Midbrain (tissue), 1 donor: ENCODE data around the gene FRMD3.

Experiments
- DNase-seq: peaks from one replicate; lab custom pipeline; 2025; lab: John Stamatoyannopoulos, UW

The FRMD3 gene

DNA sequence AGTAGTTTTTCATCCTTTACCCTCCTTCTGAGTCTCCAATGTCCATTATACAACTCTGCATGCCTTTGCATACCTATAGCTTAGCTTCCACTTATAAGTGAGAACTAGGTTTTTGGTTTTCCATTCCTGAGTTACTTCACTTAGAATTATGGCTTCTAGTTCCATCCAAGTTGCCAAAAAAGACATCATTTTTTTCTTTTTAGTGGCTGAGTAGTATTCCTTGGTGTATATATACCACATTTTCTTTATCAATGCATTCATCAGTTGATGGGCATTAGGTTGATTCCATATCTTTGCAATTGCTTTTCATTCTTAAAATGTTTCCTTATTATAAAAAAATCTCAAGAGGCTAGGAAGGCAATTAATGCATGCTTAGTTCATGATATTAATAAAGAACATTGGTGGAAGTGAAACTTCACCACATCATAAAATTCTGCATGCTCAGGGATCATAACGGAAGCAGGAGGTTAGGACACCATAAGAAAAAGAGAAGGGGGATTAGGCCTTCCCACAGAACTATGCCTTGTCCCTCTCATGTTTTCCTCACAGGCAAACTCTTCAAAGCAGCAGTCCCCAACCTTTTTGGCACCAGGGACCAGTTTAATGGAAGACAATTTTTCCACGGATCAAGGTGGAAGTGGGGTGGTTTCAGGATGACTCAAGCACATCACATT lies 105.2 kb downstream of the FRMD3 start:
- no peak for DNase-seq

DNA sequence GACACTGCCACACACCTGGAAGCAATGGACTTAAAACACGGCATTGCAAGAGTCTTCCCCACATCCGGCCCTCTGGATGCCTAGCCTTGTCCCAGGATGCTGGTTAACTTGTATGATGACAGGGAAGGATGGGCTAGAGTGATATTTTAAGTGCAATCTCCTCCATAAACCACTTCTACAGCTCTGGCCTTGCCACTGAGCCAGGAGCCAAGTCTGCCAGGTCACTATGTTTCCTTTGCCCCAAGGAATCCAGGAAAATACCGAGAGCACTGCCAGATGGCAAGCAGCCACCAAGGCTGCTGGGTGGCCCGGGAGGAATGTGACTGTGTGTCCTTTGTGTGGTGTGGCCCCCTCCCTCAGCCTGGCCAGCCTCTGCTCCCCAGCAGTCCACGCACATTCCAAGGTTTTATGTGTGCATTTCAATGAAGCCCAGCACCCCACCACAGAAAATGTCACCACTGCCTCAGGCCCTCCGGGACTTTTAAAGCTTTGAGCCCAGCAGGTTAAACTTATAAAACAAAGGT lies 106.0 kb downstream of the FRMD3 start:
- DNase-seq: peak; percentile 73

DNA sequence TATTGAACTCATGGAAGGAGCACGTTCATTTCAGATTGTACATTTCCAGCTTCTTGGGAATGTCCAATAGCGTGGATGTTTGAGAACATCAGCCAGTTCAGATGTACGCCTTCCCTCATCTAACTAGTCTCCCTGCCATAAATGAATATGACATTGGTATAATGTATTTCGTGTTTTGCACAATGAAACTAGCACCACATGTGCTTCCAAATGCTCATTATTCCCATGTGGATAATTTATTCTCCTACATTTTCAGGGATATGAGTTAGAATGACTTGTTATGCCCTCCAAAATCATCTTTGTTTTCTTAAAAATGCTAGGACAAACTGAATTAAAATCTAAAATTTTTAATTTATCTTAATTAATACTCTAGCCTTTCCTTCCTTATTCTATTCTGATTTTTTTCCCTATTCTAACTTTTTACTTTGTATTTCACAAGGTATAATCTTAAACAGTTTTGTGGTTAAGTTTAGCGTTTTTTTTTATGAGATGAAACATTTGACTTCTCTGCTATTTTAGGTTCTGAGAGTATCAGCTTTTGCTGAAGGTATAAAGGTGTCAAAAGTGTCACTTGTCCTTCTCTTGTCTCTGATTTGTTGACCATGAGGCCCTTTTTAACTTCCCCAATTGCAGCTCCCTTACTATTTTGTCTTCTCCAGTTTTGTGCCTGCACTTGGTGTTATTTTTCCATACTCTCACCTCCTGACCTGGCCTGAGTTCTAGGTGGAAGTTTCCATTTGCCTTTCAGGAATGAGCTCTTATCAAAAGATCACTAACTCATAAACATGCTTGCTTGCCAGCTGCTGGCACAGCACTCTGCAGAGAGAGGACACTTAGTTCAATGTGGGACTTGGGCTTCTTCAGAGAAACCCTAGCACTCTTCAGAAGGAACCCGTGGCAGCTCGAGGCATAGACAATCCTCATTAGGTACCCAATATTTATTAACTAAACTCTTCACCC lies 106.8 kb downstream of the FRMD3 start:
- DNase-seq: no peak

DNA sequence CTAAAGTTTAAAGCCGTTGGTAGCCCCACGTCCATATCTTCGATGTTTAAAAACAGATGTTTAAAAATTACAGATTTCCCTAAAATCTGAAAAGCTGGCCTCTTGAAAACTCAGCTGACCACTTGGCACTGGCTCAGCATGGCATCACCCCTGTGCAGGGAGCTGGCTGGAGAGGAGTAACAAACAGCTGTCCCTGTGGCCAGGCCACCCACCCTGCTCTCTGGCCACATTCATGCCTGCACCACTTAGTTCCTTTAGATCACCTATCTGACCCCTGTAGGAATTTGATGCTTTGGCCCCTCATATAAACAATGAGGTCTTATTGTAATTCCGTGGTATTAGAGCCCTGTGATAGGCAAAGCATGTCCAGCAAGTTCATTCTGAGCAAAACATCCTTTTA lies 107.5 kb downstream of the FRMD3 start:
- no peak for DNase-seq

DNA sequence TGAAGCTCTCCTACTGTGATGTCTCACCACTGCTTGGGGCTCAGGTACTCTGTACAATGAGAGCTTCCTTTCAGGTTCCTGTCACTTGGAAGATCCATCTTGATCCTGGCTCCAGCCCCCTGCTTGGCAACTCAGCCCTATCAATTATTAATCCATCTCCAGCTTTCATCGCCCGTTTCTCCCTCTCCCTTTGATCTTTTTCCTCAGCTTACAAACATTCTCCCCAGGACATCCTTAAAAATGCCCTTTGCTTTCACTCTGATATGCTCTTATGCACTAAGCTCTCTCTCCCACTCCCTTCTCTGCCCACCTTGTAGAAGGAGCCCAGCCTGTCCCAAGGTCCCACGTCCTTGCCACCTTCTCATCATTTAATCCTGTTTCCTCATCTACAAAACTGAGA lies 109.0 kb downstream of the FRMD3 start:
- DNase-seq: no peak

DNA sequence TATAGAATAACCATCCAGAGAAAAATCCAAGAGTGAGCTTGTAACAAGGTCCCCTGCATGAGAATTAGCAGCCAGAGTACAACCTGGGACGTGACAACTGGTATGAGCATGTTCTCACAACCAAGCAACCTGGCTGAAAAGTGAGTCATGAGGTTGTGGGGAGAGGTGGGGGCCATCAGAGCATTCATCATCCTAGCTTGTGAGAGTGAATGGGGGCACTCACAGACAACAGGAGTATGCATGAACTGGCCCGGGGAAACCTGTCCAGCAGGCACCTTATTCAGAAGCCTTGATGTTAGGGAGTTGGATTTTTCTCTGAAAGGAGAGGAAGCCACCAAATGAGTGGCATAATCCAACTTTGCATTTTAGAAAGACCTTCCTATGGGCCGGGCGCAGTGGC lies 113.0 kb downstream of the FRMD3 start:
- no peak for DNase-seq

DNA sequence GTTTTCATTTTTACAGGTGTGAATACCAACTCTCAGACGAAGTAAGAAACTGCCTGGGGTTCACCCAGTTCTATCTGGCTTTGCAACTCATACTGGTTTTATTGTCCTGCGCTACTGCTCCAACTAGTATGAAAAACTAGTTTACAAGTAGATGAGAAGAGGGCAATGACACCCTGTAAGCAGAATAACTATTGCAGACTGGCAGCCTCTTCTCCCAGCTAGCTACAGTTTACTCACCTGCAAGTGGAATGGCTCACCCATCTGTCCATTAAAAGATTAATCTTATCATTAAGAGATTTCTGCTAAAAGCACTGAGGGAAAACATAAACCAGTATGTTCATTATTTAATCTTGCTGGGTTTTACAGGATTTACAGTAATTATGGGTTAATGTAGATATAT lies 113.4 kb downstream of the FRMD3 start:
- DNase-seq: no peak

DNA sequence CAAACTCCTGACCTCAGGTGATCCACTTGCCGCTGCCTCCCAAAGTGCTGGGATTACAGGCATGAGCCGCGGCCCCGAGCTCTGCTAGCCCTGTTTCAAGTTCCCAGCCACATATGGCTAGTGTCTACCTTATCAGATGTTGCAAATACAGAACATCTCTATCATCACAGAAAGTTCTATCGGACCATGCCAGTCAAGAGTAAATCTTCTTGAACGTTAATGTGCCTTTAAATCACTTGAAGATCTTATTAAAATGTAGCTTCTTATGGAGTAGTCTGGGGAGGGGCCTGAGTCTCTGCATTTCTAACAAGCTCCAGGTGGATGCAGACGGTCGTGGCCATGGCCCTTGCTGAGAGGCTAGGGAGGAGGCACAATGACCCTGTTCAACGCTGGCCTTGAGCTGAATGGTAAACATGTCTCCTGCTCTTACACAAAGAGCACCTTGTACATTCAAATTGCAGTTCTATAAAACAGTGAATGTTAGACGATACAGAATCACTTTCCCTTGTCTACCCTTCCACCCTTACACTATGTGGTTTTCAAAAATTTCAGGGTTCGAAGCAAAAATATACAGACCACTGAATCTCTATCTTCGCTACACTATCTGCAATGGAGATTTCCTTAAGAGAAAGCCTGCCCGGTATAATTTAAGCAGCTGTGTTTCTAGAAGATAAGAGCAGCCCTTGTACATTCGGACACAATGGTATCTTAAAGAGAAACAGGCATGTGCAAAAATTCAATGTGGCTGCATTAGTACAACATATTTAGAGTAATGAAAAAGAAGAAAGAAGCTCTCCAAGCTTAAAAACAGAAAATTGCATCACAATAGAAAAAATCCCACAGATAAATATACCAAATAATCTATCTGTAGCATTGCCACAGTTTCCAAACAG lies 114.1 kb downstream of the FRMD3 start:
- DNase-seq: no peak

DNA sequence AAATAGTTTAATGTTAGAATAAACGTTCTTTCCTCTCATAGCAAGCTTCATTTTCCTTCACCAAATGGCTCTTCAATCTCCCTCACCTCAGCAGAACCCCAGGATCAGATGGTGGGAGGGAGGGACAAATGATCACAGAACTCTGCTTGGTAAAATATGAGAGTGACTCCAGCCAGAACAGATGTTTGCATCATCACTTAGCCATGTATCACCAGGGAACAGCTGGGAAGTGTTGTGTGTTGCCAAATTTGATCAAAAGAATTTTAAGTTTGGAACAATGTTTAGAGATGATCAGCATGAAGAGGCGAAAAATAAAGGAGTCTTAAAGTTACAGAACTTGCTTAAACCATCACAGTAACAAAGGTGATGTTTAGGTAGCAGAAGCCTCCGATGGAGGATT lies 115.7 kb downstream of the FRMD3 start:
- no peak for DNase-seq

DNA sequence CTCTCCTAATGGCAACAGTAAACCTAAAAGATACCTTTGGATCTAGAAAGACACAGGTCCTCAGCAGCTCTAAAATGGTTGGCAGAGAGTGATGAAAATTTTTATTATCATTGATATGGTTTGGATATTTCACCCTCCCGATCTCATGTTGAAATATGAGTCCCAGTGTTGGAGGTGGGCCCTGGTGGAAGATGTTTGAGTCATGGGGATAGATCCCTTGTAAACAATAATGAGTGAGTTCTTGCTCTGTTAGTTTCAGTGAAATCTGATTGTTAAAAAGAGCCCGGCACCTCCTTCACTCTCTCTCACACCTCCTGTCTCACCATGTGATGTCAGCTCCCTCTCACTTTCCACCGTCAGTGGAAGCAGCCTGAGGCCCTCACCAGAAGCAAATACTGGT lies 117.7 kb downstream of the FRMD3 start:
- no peak for DNase-seq

DNA sequence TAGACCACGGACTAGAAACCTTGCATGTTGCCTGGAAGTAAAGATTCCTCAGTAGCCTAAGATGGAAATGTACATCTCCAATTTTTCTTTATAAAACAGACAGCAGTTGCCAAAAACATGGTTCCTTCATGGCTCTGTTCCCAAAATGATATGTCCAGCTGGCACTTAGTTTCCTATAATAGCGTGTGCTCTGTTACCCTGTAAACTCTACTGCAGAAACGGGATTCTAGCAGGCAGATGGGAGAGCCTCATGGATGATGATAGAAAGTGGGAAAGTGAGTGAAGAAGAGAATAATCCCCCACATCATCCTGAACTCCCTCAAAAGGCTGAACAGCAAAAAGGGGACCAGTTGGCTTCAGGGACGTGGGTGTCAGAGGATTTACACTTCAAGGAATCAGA lies 118.2 kb downstream of the FRMD3 start:
- DNase-seq: no peak

DNA sequence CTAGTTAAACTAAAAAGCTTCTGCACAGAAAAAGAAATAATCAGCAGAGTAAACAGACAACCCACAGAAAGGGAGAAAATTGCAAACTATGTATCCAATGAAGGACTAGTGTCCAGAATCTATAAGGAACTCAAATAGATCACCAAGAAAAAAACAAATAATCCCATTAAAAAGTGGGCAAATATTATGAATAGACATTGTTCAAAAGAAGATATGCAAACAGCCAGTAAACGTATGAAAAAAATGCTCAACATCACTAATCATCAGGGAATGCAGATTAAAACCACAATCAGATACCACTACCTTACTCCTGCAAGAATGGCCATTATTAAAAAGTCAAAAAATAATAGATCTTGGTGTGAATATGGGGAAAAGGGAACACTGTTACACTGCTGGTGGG lies 119.9 kb downstream of the FRMD3 start:
- no peak for DNase-seq

DNA sequence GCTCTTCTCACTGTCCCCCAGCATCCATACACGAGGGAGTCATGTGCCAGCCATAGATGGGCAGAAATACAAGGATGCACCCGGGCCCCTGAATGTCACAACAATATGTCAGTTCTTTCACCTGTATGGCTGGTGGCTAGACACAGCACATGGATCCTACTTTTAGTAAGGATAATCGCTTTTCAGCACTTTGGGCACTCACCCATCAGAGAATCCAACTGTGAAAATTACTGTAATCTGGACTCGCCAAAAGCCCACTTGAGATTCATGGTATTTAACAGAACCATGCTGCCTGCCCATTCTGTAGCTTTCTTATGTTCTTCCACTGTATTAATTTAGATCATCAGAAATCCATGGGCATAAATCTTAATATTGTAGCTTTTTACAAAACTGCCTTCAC lies 124.8 kb downstream of the FRMD3 start:
- no peak for DNase-seq

DNA sequence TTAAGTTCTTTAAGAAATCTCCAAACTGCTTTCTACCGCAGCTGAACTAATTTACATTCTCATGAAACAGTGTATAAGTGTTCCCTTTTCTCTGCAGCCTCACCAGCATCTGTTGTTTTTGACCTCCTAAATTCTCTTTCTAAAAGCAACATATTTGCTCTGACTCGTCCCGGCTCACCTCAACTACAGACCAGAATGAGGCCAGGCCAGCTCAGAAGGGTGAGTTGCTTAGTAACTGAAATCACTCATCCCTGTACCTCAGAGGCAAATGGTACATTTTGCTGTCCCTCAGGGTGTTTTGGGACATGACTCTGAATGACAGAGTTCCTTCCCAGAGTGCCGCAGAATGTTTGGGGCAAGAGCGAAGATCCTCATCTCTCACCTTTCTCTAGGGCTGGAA lies 127.5 kb downstream of the FRMD3 start:
- no peak for DNase-seq

DNA sequence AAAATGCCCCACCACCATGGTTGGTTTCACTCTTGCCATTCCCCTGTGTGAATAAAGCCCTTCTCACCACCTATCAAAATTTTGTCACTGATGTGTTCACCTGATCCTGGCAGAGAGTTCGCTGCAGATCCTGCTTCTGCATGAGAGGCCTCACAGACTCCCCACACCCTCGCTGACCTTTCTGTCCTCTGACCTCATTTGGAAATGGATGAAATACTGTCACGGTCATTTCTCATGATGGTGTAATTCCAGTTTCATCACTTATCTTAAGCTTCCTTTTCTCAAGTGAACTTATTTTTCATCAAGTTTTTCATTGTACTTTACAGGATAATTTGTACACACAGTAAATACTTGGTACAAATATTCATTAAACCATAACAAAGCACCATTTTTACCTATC lies 131.3 kb downstream of the FRMD3 start:
- no peak for DNase-seq

DNA sequence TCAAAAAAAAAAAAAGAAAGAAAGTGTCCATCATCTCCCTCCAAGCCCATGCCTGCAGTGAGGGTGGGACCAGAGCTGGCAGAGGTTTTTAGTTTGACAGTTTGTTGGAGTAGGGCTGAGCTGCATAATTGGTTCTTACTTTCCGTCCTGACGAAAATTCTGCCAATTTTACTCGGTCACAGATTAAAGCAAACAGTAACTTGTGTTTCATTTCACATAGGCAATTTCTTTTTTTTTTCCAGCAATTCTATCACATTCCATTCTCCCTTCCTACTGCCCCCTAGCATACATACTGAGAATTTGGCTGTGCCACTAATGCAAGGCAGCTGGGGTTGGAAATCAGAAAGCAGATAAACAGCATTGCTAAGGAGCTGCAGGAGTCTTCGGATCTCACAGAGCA lies 132.4 kb downstream of the FRMD3 start:
- no peak for DNase-seq

DNA sequence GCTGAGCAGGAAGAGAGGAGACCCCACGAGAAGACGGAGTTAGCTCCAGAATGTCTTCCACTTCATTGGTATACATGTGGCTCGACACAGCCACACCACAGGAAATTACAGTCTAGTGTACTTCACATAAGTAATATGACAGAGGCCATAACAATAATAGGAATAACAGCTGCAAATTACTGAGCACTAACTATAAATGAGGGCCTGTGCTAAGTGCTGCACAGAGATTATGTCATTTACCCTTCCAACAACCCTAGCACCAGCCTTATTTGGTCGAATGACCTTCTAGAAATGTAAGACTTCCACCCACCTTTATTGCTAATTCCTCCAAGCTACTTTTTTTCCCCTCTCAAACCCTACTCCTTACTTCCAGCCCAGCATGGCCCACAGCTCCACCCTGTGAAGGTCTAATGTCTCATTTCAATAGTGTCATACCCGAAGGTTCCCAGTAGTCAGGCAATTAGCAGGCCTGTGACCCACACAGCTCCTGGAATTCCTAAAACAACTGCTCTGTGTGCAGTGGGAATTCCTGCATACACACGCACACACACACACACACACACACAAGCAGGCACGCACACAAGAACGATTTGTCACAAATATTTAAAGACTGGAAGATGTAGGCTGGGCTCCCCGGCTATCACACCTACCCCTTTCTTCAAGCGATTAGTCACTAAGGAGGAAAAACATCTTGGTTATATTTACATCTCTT lies 134.5 kb downstream of the FRMD3 start:
- no peak for DNase-seq

DNA sequence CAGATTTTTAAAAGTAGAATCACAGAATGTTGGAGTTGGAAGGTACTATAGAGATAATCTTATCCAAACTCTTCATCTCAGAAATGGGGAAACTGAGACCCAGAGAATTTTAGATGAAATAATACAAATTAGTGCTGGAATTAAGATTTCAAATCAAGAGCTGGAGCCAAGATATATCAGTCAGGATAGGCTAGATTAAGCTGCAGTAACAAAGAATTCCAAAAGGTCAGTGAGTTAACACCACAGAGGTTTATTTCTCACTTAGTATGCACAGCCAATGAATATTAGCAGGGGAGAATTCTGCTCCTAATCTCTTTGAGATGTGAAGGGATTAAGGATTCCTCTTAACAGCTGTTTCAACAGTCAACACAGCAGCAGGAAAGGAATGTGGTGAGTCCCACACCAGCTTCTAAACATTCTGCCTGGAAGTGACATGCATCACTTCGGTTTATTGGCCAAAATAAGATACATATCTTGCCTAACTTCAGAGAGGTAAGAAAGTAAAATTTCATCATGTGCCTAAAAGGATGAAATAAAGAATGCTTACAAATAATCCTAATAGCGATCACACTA lies 136.8 kb downstream of the FRMD3 start:
- no peak for DNase-seq

DNA sequence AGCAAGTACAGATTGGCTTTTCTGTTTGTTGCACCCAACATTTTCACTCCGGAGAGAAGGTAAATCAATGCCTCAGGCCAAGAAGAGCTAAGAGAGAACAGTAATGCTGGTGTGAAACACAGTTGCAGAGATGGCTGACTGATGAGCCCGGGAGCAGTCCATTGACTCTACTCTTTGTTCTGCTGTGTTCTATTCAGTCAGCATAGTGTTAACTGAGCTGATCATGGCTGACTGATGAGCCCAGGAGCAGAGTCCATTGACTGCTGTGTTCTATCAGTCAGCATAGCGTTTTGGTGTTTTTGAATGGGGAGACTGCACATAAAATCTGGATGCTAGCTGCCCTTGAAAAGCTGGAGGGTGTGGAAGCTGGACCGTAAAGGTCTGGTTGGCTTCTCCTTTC lies 141.4 kb downstream of the FRMD3 start:
- no peak for DNase-seq

DNA sequence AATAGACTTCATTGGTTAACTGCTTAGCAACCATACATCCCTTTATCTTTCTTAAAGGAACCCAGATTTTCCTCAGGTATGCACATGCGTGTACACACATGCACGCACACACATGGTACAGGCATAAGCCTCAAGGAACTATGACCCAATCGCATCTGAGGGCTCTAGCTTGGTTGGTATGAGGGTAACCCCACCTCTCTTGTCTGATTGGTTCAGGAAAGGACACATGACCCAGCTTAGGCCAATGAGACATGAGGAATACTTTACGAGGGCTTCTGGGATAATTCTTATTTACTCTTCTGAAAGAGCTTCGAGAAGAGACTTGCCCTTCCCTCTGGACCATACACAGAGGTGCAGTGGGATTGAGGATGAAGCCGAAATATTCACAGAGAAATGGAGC lies 141.9 kb downstream of the FRMD3 start:
- DNase-seq: no peak

DNA sequence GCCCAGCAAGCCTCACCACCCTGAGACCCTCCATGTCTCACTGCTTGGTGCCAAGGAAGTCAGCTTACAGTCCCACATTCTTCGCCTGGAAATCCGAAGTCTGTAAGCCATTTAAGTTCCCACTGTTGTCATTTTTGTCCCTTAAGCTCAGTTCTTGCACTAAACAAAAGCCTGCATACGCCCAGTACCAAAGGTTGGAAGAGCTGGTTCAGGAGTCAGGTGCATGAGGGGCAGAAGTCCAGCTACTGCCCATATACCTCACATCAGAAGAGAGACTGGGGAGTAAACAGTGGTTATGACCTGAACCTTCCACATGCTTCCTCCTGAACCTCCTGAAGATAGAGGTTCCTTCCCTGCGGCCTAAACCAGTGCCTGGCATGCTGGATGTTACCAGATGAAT lies 146.0 kb downstream of the FRMD3 start:
- no peak for DNase-seq
